ENCODE measurements around the gene IFTAP. TPM values are rescaled to one million over a fixed set of nuclear protein-coding genes. Genes with fewer than 3 reads are reported as not detected.

The IFTAP gene
- total RNA-seq, 1 experiment from 2014 or later = 13.8 TPM

GRCh38 chr11:36683818-36684217, 89.5 kb downstream of the IFTAP start:
- intact Hi-C loops (cut with micrococcal nuclease) = no loop called here
- ChIA-PET CTCF (no interaction called here), POLR2A (no interaction called here), RAD21 (ENCODE audit: low non-redundant PET in 1 of 2, low total read pairs in 2 of 2, uncharacterized antibody in 2 of 2, unreplicated experiment in 2 of 2) (no interaction called here)
- ATAC-seq (no peak), DNase-seq (ENCODE audit: low read depth, low spot score) (no peak)
- Histone ChIP-seq H3K4me1 (ENCODE audit: control insufficient read depth in 1 of 2, insufficient read depth in 2 of 2, low read length in 2 of 2) (no peaks in the 10 kb centered on the region), H3K9me2 (ENCODE audit: insufficient read depth) (no peaks in the 10 kb centered on the region), H3K27ac (ENCODE audit: low read depth, low read length) (no peak overlapping the region), H3K79me2 (ENCODE audit: insufficient read depth, low read length) (no peaks in the 10 kb centered on the region), H3K27me3 (ENCODE audit: insufficient read depth, low read length) (peaks cover 19% of the 10 kb centered on the region), H3K9ac (ENCODE audit: low read length) (no peak overlapping the region), H3K36me3 (ENCODE audit: control insufficient read depth in 1 of 2, insufficient read depth in 2 of 2, low read length in 2 of 2) (no peaks in the 10 kb centered on the region), H4K20me1 (ENCODE audit: insufficient read depth) (no peaks in the 10 kb centered on the region), H2AFZ (ENCODE audit: low read depth, low read length, poor library complexity, severe bottlenecking) (no peak overlapping the region), H3K4me3 (replicated peaks in 1 of 2; ENCODE audit: low read depth in 1 of 2, low read length in 2 of 2) (no peak overlapping the region), H3K4me2 (ENCODE audit: low read length) (no peak overlapping the region), H3K9me3 (ENCODE audit: control insufficient read depth in 1 of 2, insufficient read depth in 1 of 2, low read depth in 1 of 2, low read length in 2 of 2) (no peaks in the 10 kb centered on the region)
- no peak for TF ChIP-seq EGR1 (IDR thresholded peaks at IDR 0.05; ENCODE audit: low read depth)
- no peak for TF ChIP-seq JUND (IDR thresholded peaks at IDR 0.05)
- no peak for TF ChIP-seq ELF1 (IDR thresholded peaks at IDR 0.05; ENCODE audit: borderline replicate concordance, low read depth)
- TF ChIP-seq CTCF (IDR thresholded peaks at IDR 0.05 in 2 of 3, conservative IDR thresholded peaks at IDR 0.05 in 1 of 3; ENCODE audit: borderline replicate concordance in 1 of 3, insufficient read depth in 1 of 3, low read depth in 2 of 3, low read length in 2 of 3) = no peak
- TF ChIP-seq RAD21 (IDR thresholded peaks at IDR 0.05; ENCODE audit: low read depth) = no peak
- TF ChIP-seq SP1 (IDR thresholded peaks at IDR 0.05; ENCODE audit: low read depth) = no peak
- no TSS peak for BruUV-seq (replicated peaks)

GRCh38 chr11:36684840-36685801, 90.8 kb downstream of the IFTAP start:
- CTCF ChIA-PET = interaction anchor here (1.0 kb wide), 1 partner anchor 62 kb away, joined by 3 read pairs; no protein-coding TSS in a partner anchor
- Histone ChIP-seq H3K4me1 (ENCODE audit: control insufficient read depth in 1 of 2, insufficient read depth in 2 of 2, low read length in 2 of 2) (no peaks in the 10 kb centered on the region), H3K9ac (ENCODE audit: low read length) (no peak overlapping the region), H4K20me1 (ENCODE audit: insufficient read depth) (no peaks in the 10 kb centered on the region), H3K79me2 (ENCODE audit: insufficient read depth, low read length) (no peaks in the 10 kb centered on the region), H3K9me3 (ENCODE audit: control insufficient read depth in 1 of 2, insufficient read depth in 1 of 2, low read depth in 1 of 2, low read length in 2 of 2) (no peaks in the 10 kb centered on the region), H3K4me2 (ENCODE audit: low read length) (no peak overlapping the region), H3K36me3 (ENCODE audit: control insufficient read depth in 1 of 2, insufficient read depth in 2 of 2, low read length in 2 of 2) (no peaks in the 10 kb centered on the region), H3K27me3 (ENCODE audit: insufficient read depth, low read length) (peaks cover 19% of the 10 kb centered on the region), H2AFZ (ENCODE audit: low read depth, low read length, poor library complexity, severe bottlenecking) (no peak overlapping the region), H3K4me3 (replicated peaks in 1 of 2; ENCODE audit: low read depth in 1 of 2, low read length in 2 of 2) (no peak overlapping the region), H3K27ac (ENCODE audit: low read depth, low read length) (no peak overlapping the region), H3K9me2 (ENCODE audit: insufficient read depth) (no peaks in the 10 kb centered on the region)
- no peak for ATAC-seq
- BruUV-seq (replicated peaks) = no TSS peak
- POLR2A ChIA-PET = no interaction called here
- RAD21 ChIA-PET (ENCODE audit: low non-redundant PET in 1 of 2, low total read pairs in 2 of 2, uncharacterized antibody in 2 of 2, unreplicated experiment in 2 of 2) = no interaction called here
- DNase-seq (ENCODE audit: low read depth, low spot score) = no peak
- no peak for TF ChIP-seq ELF1 (IDR thresholded peaks at IDR 0.05; ENCODE audit: borderline replicate concordance, low read depth)
- TF ChIP-seq CBX3 (IDR thresholded peaks at IDR 0.05; ENCODE audit: low read depth) = no peak
- TF ChIP-seq EGR1 (IDR thresholded peaks at IDR 0.05; ENCODE audit: low read depth) = no peak
- TF ChIP-seq SIN3A (IDR thresholded peaks at IDR 0.05; ENCODE audit: low read depth) = no peak
- TF ChIP-seq MAX (IDR thresholded peaks at IDR 0.05) = no peak
- TF ChIP-seq POLR2A (IDR thresholded peaks at IDR 0.05; ENCODE audit: borderline replicate concordance, extremely low read depth, insufficient read depth, insufficient read length) = no peak
- intact Hi-C loops (cut with micrococcal nuclease) = no loop called here
